GM12873 (cell line): ENCODE measurements around the gene GPATCH4.

ENCODE experiments used
- CTCF ChIP-seq: IDR thresholded peaks from 2 replicates; pipeline ENCODE4 v1.5.1; 2012; ENCODE audit warnings: low read depth, mild to moderate bottlenecking, moderate library complexity, low read length, control low read depth; ENCODE audit not compliant: insufficient read depth; ENCODE audit errors: missing control alignments

Gene GPATCH4

GRCh38 chr1:156618853-156619581 is 17.7 kb upstream of the GPATCH4 start, which contains the start of gene HAPLN2:
Gene HAPLN2, plus strand, starts transcription at chr1:156619415. Its CDS starts 4,076 bp downstream, at chr1:156623491.
- peak; percentile 74 for TF ChIP-seq CTCF

DNA sequence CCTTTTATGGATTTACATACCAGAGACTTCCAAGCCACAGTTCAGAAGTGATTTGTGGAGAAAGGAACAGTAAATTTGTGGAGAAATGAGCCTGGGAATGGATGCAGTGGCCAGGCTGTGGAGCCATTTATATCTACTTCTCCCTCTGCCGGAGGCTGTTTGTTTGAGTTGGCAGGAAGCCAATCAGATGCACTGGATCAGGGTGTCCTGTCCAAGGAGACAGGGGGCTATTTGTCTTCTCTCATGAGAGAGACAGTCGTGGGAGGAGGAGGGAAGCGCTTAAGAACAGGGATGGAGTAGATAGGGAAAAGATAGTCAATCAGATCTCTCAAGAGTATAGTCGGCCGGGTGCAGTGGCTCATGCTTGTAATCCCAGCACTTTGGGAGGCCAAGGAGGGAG is 15.2 kb upstream of the GPATCH4 start:
- TF ChIP-seq CTCF: no peak

- TF ChIP-seq CTCF: no peak
These were observed 14.7 kb upstream of the GPATCH4 start for GRCh38 chr1:156615946-156616345.

GRCh38 chr1:156612666-156613065 is 11.4 kb upstream of the GPATCH4 start:
- TF ChIP-seq CTCF: no peak

- peak; percentile 76 for TF ChIP-seq CTCF
These were observed 7.7 kb upstream of the GPATCH4 start for GRCh38 chr1:156608981-156609380.

DNA sequence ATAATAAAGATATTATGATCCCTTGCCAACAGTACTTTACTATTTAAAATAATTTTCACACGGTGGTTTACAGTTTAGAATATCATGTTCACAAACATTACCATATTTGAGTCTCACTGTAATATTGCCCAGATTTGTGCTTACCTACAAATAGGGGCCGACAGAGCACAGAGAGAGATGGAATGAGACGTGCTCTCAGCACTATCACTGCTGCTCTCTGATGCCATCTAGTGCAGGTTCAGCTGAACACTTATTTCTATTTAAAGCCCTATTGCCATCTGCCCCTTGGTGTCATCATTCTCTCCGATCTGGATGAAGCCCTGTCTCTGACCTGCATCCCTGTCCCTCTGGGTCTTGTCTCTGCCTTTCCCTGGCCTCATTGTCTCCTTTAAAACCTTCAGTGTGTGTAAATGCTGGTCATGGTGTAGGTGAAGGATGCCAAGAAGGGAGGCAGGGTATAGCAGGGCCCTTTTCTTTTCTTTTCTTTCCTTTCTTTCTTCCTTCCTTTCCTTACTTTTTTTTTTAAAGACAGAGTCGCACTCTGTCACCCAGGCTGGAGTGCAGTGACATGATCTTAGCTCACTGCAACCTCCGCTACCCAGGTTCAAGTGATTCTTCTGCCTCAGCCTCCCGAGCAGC is 6.9 kb upstream of the GPATCH4 start:
- peak; percentile 90 for TF ChIP-seq CTCF

- TF ChIP-seq CTCF: peak; percentile 48
These were observed 1.3 kb upstream of the GPATCH4 start for GRCh38 chr1:156602557-156602993.
